NK-92 (cell line): ENCODE measurements around the gene BRSK1.

Experiments used
- DNase-seq: peaks from one replicate; lab custom pipeline; 2025; ENCODE audit not compliant: unreplicated experiment; lab: John Stamatoyannopoulos, UW

Gene BRSK1

DNA sequence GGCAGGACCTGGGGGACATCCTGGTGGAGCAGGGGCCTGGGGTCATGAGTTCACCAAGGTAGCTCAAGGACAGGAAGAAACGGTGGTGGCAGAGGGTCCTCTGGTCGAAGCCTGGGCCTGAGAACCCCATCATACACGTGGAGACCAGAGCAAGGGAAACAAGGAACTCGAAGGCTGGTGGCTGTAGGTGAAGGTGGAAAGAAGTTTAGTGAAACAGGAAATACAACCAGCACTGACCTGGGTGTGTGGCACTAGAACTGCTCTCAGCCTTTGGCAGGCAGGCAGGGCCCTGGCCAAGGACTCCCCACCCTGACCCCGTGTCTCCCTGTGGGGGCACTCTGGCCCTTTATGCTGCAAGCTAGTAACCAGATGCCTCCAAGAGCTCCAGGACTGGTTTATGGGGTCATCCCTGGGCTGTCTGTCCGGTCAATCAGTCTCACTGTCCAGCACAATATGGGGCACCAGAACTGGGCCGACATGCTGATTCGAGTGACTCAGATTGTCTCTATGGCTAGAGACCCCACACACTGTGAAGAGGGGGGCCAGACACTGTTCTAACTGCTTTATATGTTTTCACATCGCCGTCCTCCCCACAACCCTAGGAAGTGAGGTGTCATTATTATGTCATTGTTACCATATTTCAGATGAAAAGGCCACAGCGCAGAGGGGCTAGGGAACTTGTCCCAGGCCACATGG lies 67.0 kb downstream of the BRSK1 start:
- no peak for DNase-seq

GRCh38 chr19:55352040-55352439 lies 68.2 kb downstream of the BRSK1 start:
- DNase-seq, result no peak

DNA sequence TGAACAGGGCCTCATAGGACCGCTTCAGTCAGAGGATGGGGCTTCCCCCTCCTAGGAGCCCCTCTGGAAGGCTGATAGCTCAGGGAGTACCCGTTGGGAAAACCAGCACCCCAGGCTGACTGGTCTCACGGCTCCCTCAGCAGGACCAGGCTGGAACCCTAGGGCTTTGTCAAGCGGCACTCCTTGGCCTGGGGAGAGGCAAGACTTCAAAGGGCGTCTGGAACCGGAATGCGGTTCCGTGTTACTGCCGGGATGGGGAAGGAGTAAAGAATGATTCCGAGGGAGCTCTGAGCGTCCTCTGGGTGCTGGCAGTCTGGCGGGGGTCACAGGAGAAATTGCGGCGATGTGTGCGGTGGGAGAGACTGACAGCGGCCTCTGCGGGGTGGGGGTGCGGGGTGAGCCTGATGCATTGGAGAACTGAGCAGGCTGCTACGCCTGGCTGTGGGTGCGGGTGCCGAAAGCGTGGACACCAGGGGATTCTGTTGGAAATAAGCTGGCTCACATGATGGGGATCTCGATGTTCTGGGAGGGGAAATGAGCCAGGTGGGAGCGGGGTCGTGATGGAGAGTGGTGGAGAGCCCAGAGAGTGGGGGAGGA lies 68.8 kb downstream of the BRSK1 start:
- no peak for DNase-seq

GRCh38 chr19:55353356-55353802 lies 69.6 kb downstream of the BRSK1 start:
- no peak for DNase-seq

DNA sequence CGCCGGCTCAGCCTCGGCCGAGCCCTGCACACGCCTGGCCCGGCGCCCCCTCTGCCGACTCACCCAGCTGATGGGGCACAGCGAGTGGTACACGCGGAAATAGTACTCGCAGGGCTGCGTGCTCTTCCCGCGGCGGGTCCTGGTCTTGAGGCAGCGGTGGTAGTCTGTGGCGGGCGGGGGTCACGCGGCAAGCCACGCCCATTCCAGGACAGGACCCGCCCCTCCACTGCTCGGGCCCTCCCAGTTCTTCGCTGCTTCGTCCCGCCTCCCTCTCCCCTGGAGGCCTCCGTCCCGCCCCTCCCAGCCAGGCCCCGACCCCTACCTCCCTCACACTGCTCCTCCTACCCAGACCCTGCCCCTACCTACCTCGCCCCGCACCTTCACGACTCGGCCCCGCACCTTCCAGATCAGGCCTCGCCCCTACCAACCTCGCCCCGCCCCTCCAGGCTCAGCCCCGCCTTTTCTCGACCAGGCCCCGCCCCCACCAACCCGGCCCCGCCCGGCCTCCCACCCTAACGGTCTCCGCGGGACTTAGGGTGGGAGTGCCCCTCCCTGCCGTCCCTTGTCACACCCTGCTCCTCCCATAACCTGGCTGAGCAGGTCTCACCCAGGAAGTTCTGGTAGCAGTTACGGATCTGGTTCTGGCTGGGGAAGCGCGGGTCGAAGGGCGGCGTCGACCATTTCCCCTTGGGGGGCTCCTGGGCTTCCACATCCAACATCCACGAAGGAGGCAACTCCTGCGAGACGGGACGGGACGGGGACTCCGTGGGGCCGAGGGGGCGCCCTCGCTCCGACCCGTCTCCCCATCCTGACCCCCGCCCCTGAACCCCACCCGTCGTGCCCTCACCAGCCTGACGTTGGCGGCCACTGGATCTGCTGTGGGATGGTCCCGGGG lies 70.3 kb downstream of the BRSK1 start:
- no peak for DNase-seq

GRCh38 chr19:55354698-55355212 lies 71.0 kb downstream of the BRSK1 start, which contains the start of gene COX6B2:
Gene COX6B2, minus strand, starts transcription at chr19:55354719. Its CDS starts 198 bp downstream, at chr19:55354521.
- no peak for DNase-seq

DNA sequence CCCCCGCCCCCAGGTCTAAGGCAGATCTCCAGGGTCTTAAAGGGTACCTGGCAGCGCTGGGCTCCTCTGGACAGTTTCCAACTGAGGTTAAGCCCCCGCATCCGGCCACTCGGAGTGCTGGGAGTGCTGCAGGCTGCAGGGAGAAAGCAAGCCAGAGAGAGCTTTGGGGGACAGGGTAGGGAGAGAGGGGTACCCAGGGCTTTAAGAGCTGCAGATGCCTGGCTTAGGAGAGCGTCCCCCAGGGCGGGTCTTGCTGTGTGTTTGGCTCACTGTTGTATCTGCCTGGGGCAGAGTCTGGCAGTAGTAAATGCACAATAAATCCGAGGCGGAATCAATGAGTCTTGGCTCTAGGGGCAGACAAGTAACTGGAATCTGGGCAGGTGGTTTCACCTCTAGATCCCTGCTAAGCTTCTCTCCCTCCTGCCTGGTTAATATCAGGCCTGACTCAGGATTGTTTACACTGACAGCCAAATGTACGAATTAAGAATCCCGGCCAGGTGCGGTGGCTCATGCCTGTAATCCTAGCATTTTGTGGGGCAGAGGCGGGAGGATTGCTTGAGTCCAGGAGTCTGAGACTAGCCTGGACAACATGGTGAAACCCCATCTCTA lies 71.5 kb downstream of the BRSK1 start:
- no peak for DNase-seq

GRCh38 chr19:55358493-55358892 lies 74.7 kb downstream of the BRSK1 start:
- DNase-seq, result no peak

- DNase-seq, result no peak
Observed at GRCh38 chr19:55358943-55359908, 75.4 kb downstream of the BRSK1 start.

DNA sequence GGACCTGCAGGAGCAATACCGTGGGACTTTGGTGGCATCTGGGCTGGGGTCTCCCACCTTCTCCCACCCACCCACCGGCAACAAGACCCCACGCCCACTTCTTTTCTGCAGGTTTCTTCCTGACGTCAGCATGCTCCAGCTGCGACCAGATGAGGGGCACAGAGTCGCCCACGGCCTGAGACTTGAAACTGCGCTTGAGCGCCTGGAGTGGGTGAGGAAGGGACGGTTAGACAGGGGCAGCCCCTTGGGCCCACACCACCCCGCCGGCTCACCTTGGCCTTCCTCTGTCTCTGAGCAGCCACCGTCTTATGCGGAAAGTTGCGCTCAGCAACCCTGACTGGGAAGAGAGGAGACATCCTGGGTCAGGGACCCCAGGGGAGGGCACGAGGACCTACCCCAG lies 77.1 kb downstream of the BRSK1 start:
- DNase-seq, result no peak
